Daoy (cell line): ENCODE results near the gene PIGH. TPM values are rescaled to one million over a fixed set of nuclear protein-coding genes. Genes with fewer than 3 reads are reported as not detected.
"Not testable (repeated sequence)": the region's sequence is repeated elsewhere in the genome, so short reads cannot be mapped to it uniquely, and the experiment has no call there.

Experiments
- DNase-seq: peaks from one replicate; pipeline ENCODE4 v3.0.0-alpha.2; 2015; ENCODE audit warnings: low read depth
- total RNA-seq: library from RNA; depleted of rRNA; stranded (reverse); fragments of >200 nt; shearing (Covaris generic); gene quantifications from 2 replicates; pipeline ENCODE4 v1.2.3, GENCODE V29; 2014; rRNA removed

Gene PIGH
- total RNA-seq, 1 experiment from 2014 or later, result 31.4 TPM

- no peak for DNase-seq
Observed at GRCh38 chr14:67553547-67553946, 46.5 kb downstream of the PIGH start.

- no peak for DNase-seq
Observed at GRCh38 chr14:67551940-67552339, 48.1 kb downstream of the PIGH start.

- no peak for DNase-seq
Observed at GRCh38 chr14:67551123-67551522, 48.9 kb downstream of the PIGH start.

- no peak for DNase-seq
Observed at GRCh38 chr14:67549734-67550133, 50.3 kb downstream of the PIGH start.

- no peak for DNase-seq
Observed at GRCh38 chr14:67547224-67547780, 52.8 kb downstream of the PIGH start.

GRCh38 chr14:67544590-67544989 is 55.5 kb downstream of the PIGH start:
- DNase-seq, result no peak

GRCh38 chr14:67542620-67543019 is 57.4 kb downstream of the PIGH start:
- DNase-seq, result not testable (repeated sequence)

- DNase-seq, result no peak
Observed at GRCh38 chr14:67541448-67542387, 58.4 kb downstream of the PIGH start.

Other genes starting within 250 kb of the PIGH start
- 222 and 258 TPM in 2 replicates for gene ATP6V1D, start 240.5 kb downstream of the PIGH start, total RNA-seq
- 654 and 755 TPM in 2 replicates for gene EIF2S1, start 239.9 kb downstream of the PIGH start, total RNA-seq
- 12.8 and 17.0 TPM in 2 replicates for gene PLEK2, start 188.1 kb downstream of the PIGH start, total RNA-seq
- gene TMEM229B, start 111.5 kb downstream of the PIGH start, total RNA-seq, result 2.9 and 8.5 TPM in 2 replicates
- 2.1 and 3.3 TPM in 2 replicates for gene PLEKHH1, start 67.0 kb downstream of the PIGH start, total RNA-seq
- 19.4 and 37.1 TPM in 2 replicates for gene ARG2, start 19.7 kb upstream of the PIGH start, total RNA-seq
- gene VTI1B, start 74.4 kb upstream of the PIGH start, total RNA-seq, result 52.6 and 55.9 TPM in 2 replicates
- gene RDH11, start 95.5 kb upstream of the PIGH start, total RNA-seq, result 97.4 and 100 TPM in 2 replicates
- gene RDH12, start 101.6 kb upstream of the PIGH start, total RNA-seq, result 0.06 TPM in 1 of 2 replicates, not detected in the other
- 9.0 and 13.9 TPM in 2 replicates for gene ZFYVE26, start 216.3 kb upstream of the PIGH start, total RNA-seq
- gene RAD51B, start 219.5 kb upstream of the PIGH start, total RNA-seq, result 6.7 and 15.8 TPM in 2 replicates